ENCODE results near the gene RFXANK.

DNA sequence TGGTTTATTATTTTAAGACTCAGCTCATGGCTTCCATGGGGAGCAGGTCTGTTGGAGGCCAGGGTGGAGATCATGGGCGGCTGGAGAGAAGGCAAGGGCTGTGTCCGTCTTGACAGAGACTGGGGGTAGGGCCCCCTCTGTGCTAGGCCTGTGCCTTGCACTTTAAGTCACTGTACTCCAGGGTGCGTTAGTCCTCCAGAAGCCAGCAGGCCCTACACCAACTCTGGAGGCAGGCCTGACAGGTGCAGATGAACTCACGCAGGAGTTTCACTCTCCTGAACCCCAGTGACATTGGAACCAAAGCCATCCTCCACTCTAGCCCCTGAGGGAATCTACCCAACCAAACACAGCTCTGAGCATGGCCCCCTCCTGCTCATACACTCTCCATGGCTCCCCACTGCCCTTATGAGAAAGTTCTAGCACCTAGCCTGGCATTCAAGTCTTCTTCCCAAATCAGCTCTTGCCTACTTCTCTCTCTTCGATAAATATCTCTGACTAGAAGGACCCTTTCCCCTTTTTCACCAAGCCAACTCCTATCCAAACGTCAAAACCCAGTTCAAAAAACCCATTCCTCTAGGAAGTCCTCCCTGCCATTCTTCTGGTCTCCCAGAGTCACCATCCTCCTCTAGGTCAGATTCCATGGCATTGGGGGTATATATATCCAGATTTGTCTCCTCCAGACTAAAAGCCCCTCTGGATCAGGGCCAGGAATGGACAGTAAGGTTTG is 37.1 kb upstream of the RFXANK start:
- TF ChIP-seq ARNTL (CRISPR knock-in tag; IDR thresholded peaks at IDR 0.05; ENCODE audit: borderline replicate concordance, low read depth) (no peak), ZC3H10 (CRISPR knock-in tag; IDR thresholded peaks at IDR 0.05) (no peak)
- TF ChIP-seq, protein P1, sequence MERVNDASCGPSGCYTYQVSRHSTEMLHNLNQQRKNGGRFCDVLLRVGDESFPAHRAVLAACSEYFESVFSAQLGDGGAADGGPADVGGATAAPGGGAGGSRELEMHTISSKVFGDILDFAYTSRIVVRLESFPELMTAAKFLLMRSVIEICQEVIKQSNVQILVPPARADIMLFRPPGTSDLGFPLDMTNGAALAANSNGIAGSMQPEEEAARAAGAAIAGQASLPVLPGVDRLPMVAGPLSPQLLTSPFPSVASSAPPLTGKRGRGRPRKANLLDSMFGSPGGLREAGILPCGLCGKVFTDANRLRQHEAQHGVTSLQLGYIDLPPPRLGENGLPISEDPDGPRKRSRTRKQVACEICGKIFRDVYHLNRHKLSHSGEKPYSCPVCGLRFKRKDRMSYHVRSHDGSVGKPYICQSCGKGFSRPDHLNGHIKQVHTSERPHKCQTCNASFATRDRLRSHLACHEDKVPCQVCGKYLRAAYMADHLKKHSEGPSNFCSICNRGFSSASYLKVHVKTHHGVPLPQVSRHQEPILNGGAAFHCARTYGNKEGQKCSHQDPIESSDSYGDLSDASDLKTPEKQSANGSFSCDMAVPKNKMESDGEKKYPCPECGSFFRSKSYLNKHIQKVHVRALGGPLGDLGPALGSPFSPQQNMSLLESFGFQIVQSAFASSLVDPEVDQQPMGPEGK (CRISPR knock-in tag; IDR thresholded peaks at IDR 0.05; ENCODE audit: borderline replicate concordance) = no peak

Measured in SK-N-SH treated with all-trans-retinoic acid at 6 μM for 48 hours (cell line).